NCI-H2196 treated with DMSO at 0.1 percent for 48 hours (cell line): Measurements from ENCODE around the gene TBC1D10A.

Experiments used
- DNase-seq: peaks from one replicate; lab custom pipeline; 2025; ENCODE audit not compliant: unreplicated experiment; lab: John Stamatoyannopoulos, UW

Gene TBC1D10A

DNA sequence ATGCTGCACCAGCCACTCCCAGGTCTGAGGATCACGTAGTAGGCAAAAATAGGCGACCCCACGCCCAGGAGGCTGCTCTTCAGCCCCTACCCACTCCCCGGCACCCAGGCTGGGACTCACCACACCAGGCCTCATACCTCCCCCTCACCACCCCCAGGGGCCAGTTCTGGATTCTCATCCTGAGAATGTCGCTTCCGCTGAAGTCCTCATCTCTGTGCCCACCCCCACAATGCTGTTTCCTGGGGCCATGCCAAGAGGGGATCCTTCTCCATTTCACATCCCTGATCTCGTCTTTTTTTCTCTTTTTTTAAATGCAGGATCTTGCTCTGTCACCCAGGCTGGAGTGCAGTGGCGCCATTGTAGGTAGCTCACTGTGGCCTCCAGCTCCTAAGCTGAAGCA lies 58.4 kb downstream of the TBC1D10A start:
- DNase-seq: no peak

GRCh38 chr22:30267382-30268302 lies 59.1 kb downstream of the TBC1D10A start:
- no peak for DNase-seq

- no peak for DNase-seq
Observed at GRCh38 chr22:30266445-30267381, 60.0 kb downstream of the TBC1D10A start, which contains the start of gene OSM. Gene OSM, minus strand, starts transcription at chr22:30266851. Its CDS starts 52 bp downstream, at chr22:30266799.

GRCh38 chr22:30265823-30266444 lies 60.8 kb downstream of the TBC1D10A start:
- no peak for DNase-seq

DNA sequence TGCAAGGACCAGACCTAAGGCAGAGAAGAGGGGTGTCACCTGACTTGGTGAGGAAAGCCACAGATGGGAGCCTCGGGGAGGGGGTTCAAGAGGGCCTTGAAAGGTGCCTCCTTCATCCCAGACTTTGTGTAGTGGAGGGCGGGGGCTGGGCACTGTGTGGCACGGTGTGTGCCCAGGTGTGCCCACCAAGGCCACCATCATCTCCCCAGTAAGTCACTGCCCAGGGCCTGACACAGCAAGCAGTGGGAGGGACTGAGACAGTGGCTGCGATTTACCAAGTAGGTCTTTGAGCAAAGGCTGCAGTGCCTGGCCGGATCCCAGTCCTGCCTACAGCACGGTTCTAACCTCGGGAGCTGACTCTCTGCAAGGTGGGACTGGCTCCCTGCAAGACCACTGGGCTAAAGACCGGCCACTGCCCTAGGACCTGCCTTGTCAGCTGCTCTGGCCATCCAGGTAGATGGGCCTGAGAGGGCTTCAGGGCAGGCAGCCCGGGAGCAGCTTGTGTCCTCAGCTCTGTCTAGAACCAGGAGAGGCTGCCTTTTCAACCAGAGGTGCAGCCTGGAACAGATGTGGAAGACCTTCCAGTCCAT lies 61.5 kb downstream of the TBC1D10A start:
- DNase-seq: no peak

GRCh38 chr22:30263883-30264282 lies 62.9 kb downstream of the TBC1D10A start:
- DNase-seq: no peak

GRCh38 chr22:30262917-30263741 lies 63.6 kb downstream of the TBC1D10A start:
- no peak for DNase-seq

DNA sequence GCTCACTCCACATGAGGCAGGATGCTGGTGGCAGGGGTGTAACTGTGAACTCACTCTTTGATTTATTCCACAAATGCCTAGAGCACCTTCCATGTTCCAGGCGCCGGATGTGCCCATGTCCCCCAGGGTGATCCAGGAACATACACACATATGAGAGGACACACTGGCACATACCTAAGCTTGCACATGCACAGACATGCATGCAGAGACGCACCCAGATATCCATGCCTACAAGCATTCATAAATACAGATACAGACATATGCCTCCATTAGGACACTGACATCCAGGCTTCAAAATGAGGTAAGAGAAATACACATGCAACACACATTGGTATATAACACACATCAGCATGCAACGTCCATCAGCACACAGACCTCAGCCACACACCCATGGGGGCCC lies 64.6 kb downstream of the TBC1D10A start:
- DNase-seq: no peak

DNA sequence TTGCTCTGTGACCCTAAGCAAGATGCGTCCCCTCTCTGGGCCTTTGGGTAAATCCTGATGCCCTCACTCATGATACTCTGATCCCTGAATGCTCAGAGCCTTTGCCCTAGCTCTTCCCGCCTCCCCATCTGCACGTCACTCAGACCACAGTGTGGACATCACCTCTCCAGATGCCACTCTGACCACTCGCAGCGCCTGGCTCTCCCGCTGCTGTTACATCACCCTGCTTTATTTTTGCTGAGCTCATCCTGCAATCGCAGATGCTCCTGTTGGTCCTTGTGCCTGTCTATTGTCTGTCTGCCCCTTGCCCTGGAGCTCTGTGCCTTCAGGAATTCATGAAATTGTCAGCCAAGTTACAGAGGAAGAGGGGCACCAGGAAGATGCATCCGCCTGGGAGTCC lies 65.6 kb downstream of the TBC1D10A start:
- no peak for DNase-seq

- DNase-seq: no peak
Observed at GRCh38 chr22:30260682-30261081, 66.1 kb downstream of the TBC1D10A start.

GRCh38 chr22:30260276-30260675 lies 66.5 kb downstream of the TBC1D10A start:
- DNase-seq: no peak

GRCh38 chr22:30254314-30254713 lies 72.4 kb downstream of the TBC1D10A start:
- no peak for DNase-seq

- peak; percentile 51 for DNase-seq
Observed at GRCh38 chr22:30253205-30253852, 73.4 kb downstream of the TBC1D10A start.

- DNase-seq: no peak
Observed at GRCh38 chr22:30252411-30253204, 74.1 kb downstream of the TBC1D10A start.

DNA sequence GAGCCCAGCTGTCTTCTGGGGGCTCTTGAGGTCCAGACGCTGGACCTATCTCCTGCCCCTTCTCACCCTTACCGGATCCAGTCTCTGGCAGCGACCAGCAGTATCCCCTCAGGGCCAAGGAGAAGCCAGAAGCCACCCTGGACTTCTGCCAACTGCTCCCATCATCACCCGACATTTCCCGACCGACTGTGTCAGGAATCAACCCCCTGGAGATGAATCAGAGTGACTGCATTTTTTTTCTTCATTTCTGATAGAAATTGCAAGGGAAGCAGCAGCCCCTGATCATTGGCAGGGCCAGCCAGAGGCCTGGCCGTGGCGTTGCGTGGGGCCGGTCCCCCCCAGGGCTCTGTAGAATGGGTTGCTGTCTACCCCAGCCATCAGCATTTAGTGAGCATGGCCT lies 75.0 kb downstream of the TBC1D10A start:
- DNase-seq: no peak

GRCh38 chr22:30250661-30251267 lies 76.0 kb downstream of the TBC1D10A start:
- DNase-seq: no peak

- DNase-seq: no peak
Observed at GRCh38 chr22:30250039-30250565, 76.6 kb downstream of the TBC1D10A start.
